Activated CD8-positive, alpha-beta memory T cell treated with anti-CD3 and anti-CD28 coated beads, Interleukin-2, amount 10 ng/mL, durations not matched to agents 7 days and 5 days (primary cell): ENCODE results near the gene NELL2. TPM values are rescaled to one million over a fixed set of nuclear protein-coding genes. Genes with fewer than 3 reads are reported as not detected.
"Not testable (repeated sequence)": the region's sequence is repeated elsewhere in the genome, so short reads cannot be mapped to it uniquely, and the experiment has no call there.

Experiments
- ATAC-seq: fragments of 150-1000 bp; cut with Tn5 transposase; one replicate; pipeline ENCODE4 v1.10.0; 2021; ENCODE audit warnings: moderate library complexity
- CTCF ChIA-PET: fragments of 350-600 bp; sonication (Branson Sonifier 250); formaldehyde crosslinking; loops from one replicate; lab custom pipeline; 2021; ENCODE audit warnings: antibody characterized with exemption; lab: Charles Lee
- DNase-seq: peaks from one replicate; pipeline ENCODE4 v3.0.0-alpha.2; 2020
- H3K27ac Mint-ChIP-seq: one replicate; pipeline ENCODE4 v1.8.0; 2021; ENCODE audit warnings: mild to moderate bottlenecking, mixed read lengths
- H3K27me3 Mint-ChIP-seq: one replicate; pipeline ENCODE4 v1.8.0; 2021; ENCODE audit warnings: mixed read lengths
- H3K36me3 Mint-ChIP-seq: one replicate; pipeline ENCODE4 v1.8.0; 2021; ENCODE audit warnings: mild to moderate bottlenecking, mixed read lengths
- H3K4me1 Mint-ChIP-seq: one replicate; pipeline ENCODE4 v1.8.0; 2021; ENCODE audit warnings: mixed read lengths
- H3K4me3 Mint-ChIP-seq: one replicate; pipeline ENCODE4 v1.8.0; 2021; ENCODE audit warnings: mild to moderate bottlenecking, moderate library complexity, mixed read lengths
- H3K9me3 Mint-ChIP-seq: one replicate; pipeline ENCODE4 v1.8.0; 2022; ENCODE audit warnings: low read depth, mixed read lengths
- total RNA-seq, 2 experiments: library from RNA; stranded (reverse); gene quantifications; one replicate each; pipeline ENCODE4 v1.2.3, GENCODE V29; 2021

Gene NELL2
- total RNA-seq, 2 experiments from 2014 or later: 22.7 to 76.9 TPM

GRCh38 chr12:44759289-44759688 lies 116.8 kb downstream of the NELL2 start:
- Mint-ChIP-seq H3K27ac (no peak overlapping the region), H3K36me3 (peaks cover 10% of the 10 kb centered on the region), H3K27me3 (no peaks in the 10 kb centered on the region), H3K9me3 (no peaks in the 10 kb centered on the region), H3K4me1 (no peaks in the 10 kb centered on the region), H3K4me3 (no peak overlapping the region)
- no peak for DNase-seq
- ATAC-seq: no peak
- CTCF ChIA-PET: no interaction called here

- no peak overlapping the region for H3K4me3 Mint-ChIP-seq
- no peaks in the 10 kb centered on the region for H3K27me3 Mint-ChIP-seq
- H3K36me3 Mint-ChIP-seq: peaks cover 7% of the 10 kb centered on the region
- no peaks in the 10 kb centered on the region for H3K9me3 Mint-ChIP-seq
- ATAC-seq (no peak), DNase-seq (no peak)
- no peak overlapping the region for H3K27ac Mint-ChIP-seq
- CTCF ChIA-PET: no interaction called here
- peaks cover 6% of the 10 kb centered on the region for H3K4me1 Mint-ChIP-seq
Measured at GRCh38 chr12:44750468-44750867, 125.6 kb downstream of the NELL2 start.

GRCh38 chr12:44749566-44749965 lies 126.5 kb downstream of the NELL2 start:
- no peaks in the 10 kb centered on the region for H3K9me3 Mint-ChIP-seq
- ATAC-seq (no peak), DNase-seq (no peak)
- no peaks in the 10 kb centered on the region for H3K27me3 Mint-ChIP-seq
- no peak overlapping the region for H3K27ac Mint-ChIP-seq
- peaks cover 7% of the 10 kb centered on the region for H3K36me3 Mint-ChIP-seq
- H3K4me3 Mint-ChIP-seq: no peak overlapping the region
- H3K4me1 Mint-ChIP-seq: peaks cover 6% of the 10 kb centered on the region
- CTCF ChIA-PET: no interaction called here

- H3K4me3 Mint-ChIP-seq: no peak overlapping the region
- H3K36me3 Mint-ChIP-seq: peaks cover 8% of the 10 kb centered on the region
- no peak for ATAC-seq
- H3K4me1 Mint-ChIP-seq: peaks cover 6% of the 10 kb centered on the region
- H3K27me3 Mint-ChIP-seq: no peaks in the 10 kb centered on the region
- no peak overlapping the region for H3K27ac Mint-ChIP-seq
- no peaks in the 10 kb centered on the region for H3K9me3 Mint-ChIP-seq
- CTCF ChIA-PET: no interaction called here
- no peak for DNase-seq
Measured at GRCh38 chr12:44748950-44749468, 127.1 kb downstream of the NELL2 start.

GRCh38 chr12:44741292-44741980 lies 134.7 kb downstream of the NELL2 start:
- H3K27me3 Mint-ChIP-seq, H3K27ac Mint-ChIP-seq, DNase-seq, CTCF ChIA-PET, H3K4me3 Mint-ChIP-seq, H3K4me1 Mint-ChIP-seq, ATAC-seq, H3K9me3 Mint-ChIP-seq: not testable (repeated sequence)
- peaks cover 17% of the 10 kb centered on the region for H3K36me3 Mint-ChIP-seq

GRCh38 chr12:44738051-44738450 lies 138.1 kb downstream of the NELL2 start:
- no peak for ATAC-seq

GRCh38 chr12:44728566-44728965 lies 147.5 kb downstream of the NELL2 start:
- no peaks in the 10 kb centered on the region for H3K27me3 Mint-ChIP-seq
- H3K27ac Mint-ChIP-seq: no peak overlapping the region
- no peak overlapping the region for H3K4me3 Mint-ChIP-seq
- ATAC-seq (no peak), DNase-seq (no peak)
- H3K36me3 Mint-ChIP-seq: peaks cover 27% of the 10 kb centered on the region
- peaks cover 18% of the 10 kb centered on the region for H3K9me3 Mint-ChIP-seq
- no peaks in the 10 kb centered on the region for H3K4me1 Mint-ChIP-seq
- CTCF ChIA-PET: no interaction called here

More at GRCh38 chr12:44738051-44738450, 138.1 kb downstream of the NELL2 start:
- CTCF ChIA-PET: no interaction called here
- Mint-ChIP-seq H3K36me3 (peaks cover 14% of the 10 kb centered on the region), H3K4me1 (no peaks in the 10 kb centered on the region), H3K4me3 (no peak overlapping the region), H3K27ac (no peak overlapping the region), H3K9me3 (peaks cover 5% of the 10 kb centered on the region), H3K27me3 (no peaks in the 10 kb centered on the region)
- no peak for DNase-seq

GRCh38 chr12:44720265-44720664 lies 155.8 kb downstream of the NELL2 start:
- Mint-ChIP-seq H3K4me3 (no peak overlapping the region), H3K9me3 (peaks cover 2% of the 10 kb centered on the region), H3K27me3 (no peaks in the 10 kb centered on the region), H3K27ac (no peak overlapping the region), H3K36me3 (peaks cover 7% of the 10 kb centered on the region), H3K4me1 (peaks cover 2% of the 10 kb centered on the region)
- CTCF ChIA-PET: no interaction called here
- ATAC-seq (no peak), DNase-seq (no peak)

- CTCF ChIA-PET: no interaction called here
- no peak overlapping the region for H3K4me3 Mint-ChIP-seq
- no peak for DNase-seq
- H3K27ac Mint-ChIP-seq: no peak overlapping the region
- no peaks in the 10 kb centered on the region for H3K9me3 Mint-ChIP-seq
- peaks cover 2% of the 10 kb centered on the region for H3K4me1 Mint-ChIP-seq
- peaks cover 3% of the 10 kb centered on the region for H3K36me3 Mint-ChIP-seq
- H3K27me3 Mint-ChIP-seq: no peaks in the 10 kb centered on the region
- ATAC-seq: no peak
Measured at GRCh38 chr12:44717612-44718011, 158.5 kb downstream of the NELL2 start.

GRCh38 chr12:44716711-44717110 lies 159.4 kb downstream of the NELL2 start:
- no peaks in the 10 kb centered on the region for H3K9me3 Mint-ChIP-seq
- H3K4me1 Mint-ChIP-seq: peaks cover 2% of the 10 kb centered on the region
- H3K4me3 Mint-ChIP-seq: no peak overlapping the region
- ATAC-seq: no peak
- H3K27ac Mint-ChIP-seq: no peak overlapping the region
- CTCF ChIA-PET: no interaction called here
- H3K36me3 Mint-ChIP-seq: peaks cover 2% of the 10 kb centered on the region
- H3K27me3 Mint-ChIP-seq: no peaks in the 10 kb centered on the region
- no peak for DNase-seq

GRCh38 chr12:44711736-44712135 lies 164.4 kb downstream of the NELL2 start:
- CTCF ChIA-PET: no interaction called here
- no peak for ATAC-seq
- H3K9me3 Mint-ChIP-seq: no peaks in the 10 kb centered on the region
- no peak for DNase-seq
- no peaks in the 10 kb centered on the region for H3K4me1 Mint-ChIP-seq
- H3K4me3 Mint-ChIP-seq: no peak overlapping the region
- no peaks in the 10 kb centered on the region for H3K27me3 Mint-ChIP-seq
- peaks cover 3% of the 10 kb centered on the region for H3K36me3 Mint-ChIP-seq
- no peak overlapping the region for H3K27ac Mint-ChIP-seq

GRCh38 chr12:44709166-44709565 lies 166.9 kb downstream of the NELL2 start:
- H3K4me3 Mint-ChIP-seq: no peak overlapping the region
- DNase-seq (no peak), ATAC-seq (no peak)
- no peaks in the 10 kb centered on the region for H3K9me3 Mint-ChIP-seq
- H3K36me3 Mint-ChIP-seq: peaks cover 3% of the 10 kb centered on the region
- no peak overlapping the region for H3K27ac Mint-ChIP-seq
- H3K27me3 Mint-ChIP-seq: no peaks in the 10 kb centered on the region
- H3K4me1 Mint-ChIP-seq: no peaks in the 10 kb centered on the region
- CTCF ChIA-PET: no interaction called here

GRCh38 chr12:44708218-44708617 lies 167.9 kb downstream of the NELL2 start:
- no peak overlapping the region for H3K4me3 Mint-ChIP-seq
- no peak overlapping the region for H3K27ac Mint-ChIP-seq
- ATAC-seq: no peak
- no peaks in the 10 kb centered on the region for H3K9me3 Mint-ChIP-seq
- no peaks in the 10 kb centered on the region for H3K27me3 Mint-ChIP-seq
- peaks cover 3% of the 10 kb centered on the region for H3K36me3 Mint-ChIP-seq
- no peak for DNase-seq
- CTCF ChIA-PET: no interaction called here
- H3K4me1 Mint-ChIP-seq: no peaks in the 10 kb centered on the region

GRCh38 chr12:44703182-44703910 lies 172.8 kb downstream of the NELL2 start:
- DNase-seq: no peak
- Mint-ChIP-seq H3K9me3 (no peaks in the 10 kb centered on the region), H3K36me3 (no peaks in the 10 kb centered on the region)

More at GRCh38 chr12:44703182-44703910, 172.8 kb downstream of the NELL2 start:
- no peaks in the 10 kb centered on the region for H3K4me1 Mint-ChIP-seq
- no peak overlapping the region for H3K27ac Mint-ChIP-seq
- no peaks in the 10 kb centered on the region for H3K27me3 Mint-ChIP-seq
- CTCF ChIA-PET: no interaction called here
- no peak overlapping the region for H3K4me3 Mint-ChIP-seq
- no peak for ATAC-seq
